GM19468 (cell line): Measurements from ENCODE around the gene PPM1B.
"Not testable (repeated sequence)": the region's sequence is repeated elsewhere in the genome, so short reads cannot be mapped to it uniquely, and the experiment has no call there.

ENCODE experiments used
- ATAC-seq: cut with Tn5 transposase; IDR thresholded peaks from one replicate; pipeline ENCODE4 v1.9.1; 2021; ENCODE audit warnings: mild to moderate bottlenecking, moderate library complexity, moderate number of reproducible peaks; ENCODE audit not compliant: unreplicated experiment; ENCODE audit errors: extremely low read depth

The PPM1B gene

GRCh38 chr2:44192646-44193045, 24.0 kb downstream of the PPM1B start:
- ATAC-seq = no peak

- no peak for ATAC-seq
These were observed 27.0 kb downstream of the PPM1B start for GRCh38 chr2:44195714-44196113.

GRCh38 chr2:44197816-44198215, 29.1 kb downstream of the PPM1B start:
- ATAC-seq = no peak

- no peak for ATAC-seq
These were observed 31.3 kb downstream of the PPM1B start for GRCh38 chr2:44200011-44200410.

GRCh38 chr2:44200759-44201158, 32.1 kb downstream of the PPM1B start:
- ATAC-seq = no peak

GRCh38 chr2:44201648-44202165, 33.0 kb downstream of the PPM1B start:
- no peak for ATAC-seq

GRCh38 chr2:44203542-44203941, 34.9 kb downstream of the PPM1B start:
- ATAC-seq = no peak

- no peak for ATAC-seq
These were observed 36.5 kb downstream of the PPM1B start for GRCh38 chr2:44205169-44205568.

GRCh38 chr2:44207102-44207501, 38.4 kb downstream of the PPM1B start:
- ATAC-seq = no peak

- not testable (repeated sequence) for ATAC-seq
These were observed 39.0 kb downstream of the PPM1B start for GRCh38 chr2:44207648-44208047.

- ATAC-seq = no peak
These were observed 41.7 kb downstream of the PPM1B start for GRCh38 chr2:44210362-44210761.

- ATAC-seq = no peak
These were observed 42.5 kb downstream of the PPM1B start for GRCh38 chr2:44211183-44211582.

- ATAC-seq = no peak
These were observed 43.6 kb downstream of the PPM1B start for GRCh38 chr2:44212302-44212701.

- no peak for ATAC-seq
These were observed 47.2 kb downstream of the PPM1B start for GRCh38 chr2:44215827-44216226.

- ATAC-seq = no peak
These were observed 50.1 kb downstream of the PPM1B start for GRCh38 chr2:44218771-44219170.

- no peak for ATAC-seq
These were observed 58.1 kb downstream of the PPM1B start for GRCh38 chr2:44226753-44227152.

- no peak for ATAC-seq
These were observed 61.7 kb downstream of the PPM1B start for GRCh38 chr2:44230378-44230777.

GRCh38 chr2:44233450-44234128, 64.9 kb downstream of the PPM1B start:
- no peak for ATAC-seq

GRCh38 chr2:44237221-44237620, 68.5 kb downstream of the PPM1B start:
- no peak for ATAC-seq

GRCh38 chr2:44242904-44243303, 74.2 kb downstream of the PPM1B start:
- ATAC-seq = no peak

GRCh38 chr2:44244135-44244871, 75.6 kb downstream of the PPM1B start:
- ATAC-seq = no peak
